Calu3 (cell line): ENCODE data around the gene ZNF407. TPM values are rescaled to one million over a fixed set of nuclear protein-coding genes. Genes with fewer than 3 reads are reported as not detected.

Source experiments
- BruUV-seq: library from RNA; stranded (reverse); fragments of 400-500 nt; replicated peaks from 2 replicates; lab custom pipeline; 2021; lab: Mats Ljungman, UMichigan
- CTCF ChIA-PET: fragments of 300-600 bp; sonication (Branson Sonifier 250); formaldehyde crosslinking; loops from one replicate; lab custom pipeline; 2022; ENCODE audit warnings: antibody characterized with exemption; lab: Charles Lee
- DNase-seq: peaks from one replicate; pipeline ENCODE4 v3.0.0; 2022
- H3K27ac Mint-ChIP-seq: one replicate; pipeline ENCODE4 v1.8.0; 2022; ENCODE audit warnings: mixed read lengths; ENCODE audit not compliant: unreplicated experiment
- H3K27me3 Mint-ChIP-seq: one replicate; pipeline ENCODE4 v1.8.0; 2022; ENCODE audit warnings: mixed read lengths; ENCODE audit not compliant: unreplicated experiment
- H3K36me3 Mint-ChIP-seq: one replicate; pipeline ENCODE4 v1.8.0; 2022; ENCODE audit warnings: mild to moderate bottlenecking, moderate library complexity, mixed read lengths; ENCODE audit not compliant: insufficient read depth, unreplicated experiment
- H3K4me1 Mint-ChIP-seq: one replicate; pipeline ENCODE4 v1.8.0; 2022; ENCODE audit warnings: mild to moderate bottlenecking, low read depth, mixed read lengths; ENCODE audit not compliant: unreplicated experiment
- H3K4me3 Mint-ChIP-seq: one replicate; pipeline ENCODE4 v1.8.0; 2022; ENCODE audit warnings: mild to moderate bottlenecking, low read depth, moderate library complexity, mixed read lengths; ENCODE audit not compliant: unreplicated experiment
- H3K9me3 Mint-ChIP-seq: one replicate; pipeline ENCODE4 v1.8.0; 2022; ENCODE audit warnings: low read depth, mixed read lengths; ENCODE audit not compliant: unreplicated experiment
- intact Hi-C: fragments of 100-400 bp; cut with micrococcal nuclease; formaldehyde crosslinking; loops from one replicate; pipeline ENCODE4 v1.10.0; 2022; ENCODE audit not compliant: unreplicated experiment
- total RNA-seq: library from RNA; stranded (reverse); gene quantifications from 2 replicates; pipeline ENCODE4 v1.2.3, GENCODE V29; 2022
- TF ChIP-seq, protein P1 (sequence below): fragments of 200-600 bp; IDR thresholded peaks from one replicate; pipeline ENCODE4 v1.8.0; 2022; ENCODE audit warnings: antibody characterized with exemption; ENCODE audit not compliant: unreplicated experiment

The ZNF407 gene
- total RNA-seq, 1 experiment from 2014 or later: 17.4 TPM

DNA sequence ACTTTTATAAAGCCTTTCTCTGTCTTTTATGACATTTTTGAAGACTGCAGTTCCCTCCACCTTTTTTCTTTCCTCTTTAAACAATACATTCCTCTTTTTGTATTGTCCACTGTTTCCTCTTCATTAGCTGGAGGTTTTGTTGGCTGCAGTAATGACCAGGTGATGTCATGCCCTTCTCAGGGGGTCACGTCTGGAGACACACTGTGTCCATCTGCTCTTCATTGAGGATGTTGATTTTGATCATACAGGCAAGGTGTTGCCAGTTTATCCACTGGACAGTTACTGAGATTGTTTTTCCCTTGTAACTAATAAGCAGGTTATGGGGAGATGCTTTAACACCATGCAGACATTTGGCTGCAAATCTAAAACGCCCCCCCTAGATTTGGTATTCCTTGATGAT lies 19.8 kb downstream of the ZNF407 start:
- DNase-seq: no peak
- BruUV-seq: no TSS peak
- no peaks in the 10 kb centered on the region for H3K4me1 Mint-ChIP-seq
- H3K27me3 Mint-ChIP-seq: no peaks in the 10 kb centered on the region
- H3K4me3 Mint-ChIP-seq: no peak overlapping the region
- CTCF ChIA-PET: no interaction called here
- TF ChIP-seq, protein P1, sequence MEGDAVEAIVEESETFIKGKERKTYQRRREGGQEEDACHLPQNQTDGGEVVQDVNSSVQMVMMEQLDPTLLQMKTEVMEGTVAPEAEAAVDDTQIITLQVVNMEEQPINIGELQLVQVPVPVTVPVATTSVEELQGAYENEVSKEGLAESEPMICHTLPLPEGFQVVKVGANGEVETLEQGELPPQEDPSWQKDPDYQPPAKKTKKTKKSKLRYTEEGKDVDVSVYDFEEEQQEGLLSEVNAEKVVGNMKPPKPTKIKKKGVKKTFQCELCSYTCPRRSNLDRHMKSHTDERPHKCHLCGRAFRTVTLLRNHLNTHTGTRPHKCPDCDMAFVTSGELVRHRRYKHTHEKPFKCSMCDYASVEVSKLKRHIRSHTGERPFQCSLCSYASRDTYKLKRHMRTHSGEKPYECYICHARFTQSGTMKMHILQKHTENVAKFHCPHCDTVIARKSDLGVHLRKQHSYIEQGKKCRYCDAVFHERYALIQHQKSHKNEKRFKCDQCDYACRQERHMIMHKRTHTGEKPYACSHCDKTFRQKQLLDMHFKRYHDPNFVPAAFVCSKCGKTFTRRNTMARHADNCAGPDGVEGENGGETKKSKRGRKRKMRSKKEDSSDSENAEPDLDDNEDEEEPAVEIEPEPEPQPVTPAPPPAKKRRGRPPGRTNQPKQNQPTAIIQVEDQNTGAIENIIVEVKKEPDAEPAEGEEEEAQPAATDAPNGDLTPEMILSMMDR: no peak
- no peaks in the 10 kb centered on the region for H3K36me3 Mint-ChIP-seq
- no peaks in the 10 kb centered on the region for H3K9me3 Mint-ChIP-seq
- intact Hi-C loops: no loop called here
- H3K27ac Mint-ChIP-seq: no peak overlapping the region

GRCh38 chr18:74622072-74622471 lies 24.4 kb downstream of the ZNF407 start:
- Mint-ChIP-seq H3K9me3 (no peaks in the 10 kb centered on the region), H3K27ac (no peak overlapping the region), H3K36me3 (no peaks in the 10 kb centered on the region), H3K4me1 (no peaks in the 10 kb centered on the region), H3K4me3 (no peak overlapping the region), H3K27me3 (no peaks in the 10 kb centered on the region)
- DNase-seq: no peak
- BruUV-seq: no TSS peak
- CTCF ChIA-PET: no interaction called here
- intact Hi-C loops: no loop called here
- TF ChIP-seq, protein P1: no peak

DNA sequence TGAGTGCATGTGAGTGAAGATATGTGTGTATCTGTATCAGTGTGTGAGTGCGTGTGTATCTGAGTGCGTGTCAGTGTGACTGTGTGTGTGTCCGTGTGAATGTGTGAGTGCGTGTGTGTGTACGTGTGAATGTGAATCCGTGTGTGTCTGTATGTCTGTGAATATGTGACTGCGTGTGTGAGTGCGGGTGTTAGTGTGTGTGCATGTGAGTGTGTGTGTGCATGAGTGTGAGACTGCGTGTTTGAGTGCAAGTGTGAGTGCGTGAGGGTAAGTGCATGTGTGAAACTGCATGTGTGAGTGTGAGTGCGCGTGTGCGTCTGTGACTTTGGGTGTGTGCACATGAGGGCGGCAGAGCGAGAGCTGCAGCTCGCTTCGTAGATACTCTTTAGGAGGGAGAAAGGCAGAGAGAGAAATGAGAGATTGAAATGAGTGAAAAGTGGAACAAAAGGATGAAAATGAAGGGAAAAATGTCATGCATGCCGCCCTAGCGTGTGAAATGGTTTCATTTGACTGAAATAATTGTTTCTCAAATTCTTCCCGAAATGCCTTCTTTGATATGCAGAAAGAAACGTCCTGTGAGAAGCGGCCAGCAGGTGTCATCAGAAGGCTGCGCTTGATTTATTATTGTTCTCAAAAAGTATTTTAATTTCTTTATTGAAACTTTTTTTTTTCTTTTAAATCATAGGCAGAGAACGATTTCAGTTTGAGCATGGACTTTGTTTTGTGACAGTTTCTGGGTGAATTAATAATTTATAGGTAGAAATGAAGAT lies 25.6 kb downstream of the ZNF407 start:
- DNase-seq: peak; percentile 6
- Mint-ChIP-seq H3K9me3 (no peaks in the 10 kb centered on the region), H3K4me3 (no peak overlapping the region), H3K36me3 (no peaks in the 10 kb centered on the region), H3K27me3 (no peaks in the 10 kb centered on the region), H3K27ac (no peak overlapping the region), H3K4me1 (peaks cover 8% of the 10 kb centered on the region)
- no TSS peak for BruUV-seq
- TF ChIP-seq, protein P1: no peak
- CTCF ChIA-PET: no interaction called here
- intact Hi-C loops: no loop called here

GRCh38 chr18:74624466-74624865 lies 26.8 kb downstream of the ZNF407 start:
- intact Hi-C loops: no loop called here
- H3K27ac Mint-ChIP-seq: no peak overlapping the region
- CTCF ChIA-PET: no interaction called here
- no peak for DNase-seq
- no peak overlapping the region for H3K4me3 Mint-ChIP-seq
- no peaks in the 10 kb centered on the region for H3K9me3 Mint-ChIP-seq
- peaks cover 8% of the 10 kb centered on the region for H3K4me1 Mint-ChIP-seq
- BruUV-seq: no TSS peak
- no peaks in the 10 kb centered on the region for H3K36me3 Mint-ChIP-seq
- H3K27me3 Mint-ChIP-seq: no peaks in the 10 kb centered on the region
- TF ChIP-seq, protein P1: no peak
